Measurements from ENCODE around the gene ETS2.

The ETS2 gene

DNA sequence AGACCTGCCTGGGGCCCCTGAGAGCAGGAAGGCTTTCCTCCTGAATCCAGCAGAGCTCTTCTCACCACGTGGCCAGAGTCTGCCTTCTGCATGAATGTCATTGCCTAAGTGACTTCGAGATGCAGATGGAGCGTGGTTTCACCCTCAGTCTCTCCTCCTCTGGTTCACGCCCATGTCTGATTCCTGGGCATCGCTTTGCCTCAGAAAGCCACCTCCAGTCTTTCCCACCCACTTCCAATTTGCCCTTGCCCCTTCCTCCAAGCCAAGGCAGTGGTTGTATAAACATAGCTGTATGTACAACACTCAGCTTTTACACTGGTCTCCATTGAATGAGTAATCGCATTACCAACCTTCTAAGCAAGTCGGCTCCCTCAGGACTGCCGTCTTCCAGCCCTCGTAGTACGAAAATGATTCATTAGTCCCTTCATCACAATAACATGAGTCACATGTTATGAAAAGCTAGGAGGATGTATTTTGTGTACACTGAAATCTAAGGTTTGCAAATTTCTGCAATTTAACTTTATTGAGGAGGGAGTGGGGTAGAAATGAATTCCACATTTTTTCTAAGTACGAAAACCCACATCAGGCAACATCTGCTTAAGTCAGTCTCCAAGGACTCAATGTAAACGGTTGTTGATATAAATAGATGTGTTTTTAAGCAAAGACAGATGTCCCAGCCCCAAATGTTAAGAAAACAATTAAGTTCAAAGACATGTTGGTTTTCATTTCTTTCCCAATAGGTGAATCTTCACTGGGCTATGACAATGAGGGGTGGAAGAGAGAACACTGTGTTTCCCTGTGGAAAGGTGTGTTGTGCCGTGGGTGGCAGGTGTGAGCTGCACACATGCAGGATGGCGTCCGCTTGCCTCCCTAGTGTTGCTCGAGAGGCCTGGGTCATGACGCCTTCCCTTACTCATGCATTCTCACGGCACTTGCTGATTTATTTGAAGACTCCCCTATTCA, 32.3 kb upstream of the ETS2 start:
- H3K9me3 Mint-ChIP-seq, result peaks cover 1% of the 10 kb centered on the region
- H3K27ac Mint-ChIP-seq, result peak overlapping the region; percentile 9
- peak overlapping the region; percentile 34 for H3K4me3 Mint-ChIP-seq
- peaks cover 4% of the 10 kb centered on the region for H3K36me3 Mint-ChIP-seq
- ATAC-seq, result peak; percentile 80
- no peak for DNase-seq (ENCODE audit: low spot score in 2 of 2)
- peaks cover 53% of the 10 kb centered on the region for H3K4me1 Mint-ChIP-seq

DNA sequence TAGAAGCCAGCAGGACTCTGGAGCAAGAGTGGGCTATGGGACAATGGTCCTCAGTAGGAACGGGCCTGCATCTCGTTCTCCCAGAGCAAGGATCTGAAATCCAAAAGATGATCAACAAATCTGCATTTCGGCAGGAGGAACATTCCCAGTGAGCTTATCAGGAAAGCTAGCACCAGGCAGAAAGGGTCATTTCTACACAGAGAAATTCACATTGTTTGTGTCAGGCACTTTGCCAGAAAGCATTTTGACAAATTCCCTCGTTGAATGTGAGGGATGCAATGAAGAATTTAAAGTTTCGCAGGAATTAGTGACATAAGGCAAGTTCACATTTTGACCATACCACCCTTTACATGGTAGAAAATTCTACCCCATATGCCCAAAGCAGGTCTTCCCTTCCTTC, 31.6 kb upstream of the ETS2 start:
- peaks cover 4% of the 10 kb centered on the region for H3K36me3 Mint-ChIP-seq
- ATAC-seq (no peak), DNase-seq (ENCODE audit: low spot score in 2 of 2) (no peak)
- H3K27ac Mint-ChIP-seq, result no peak overlapping the region
- no peak overlapping the region for H3K4me3 Mint-ChIP-seq
- H3K4me1 Mint-ChIP-seq, result peaks cover 48% of the 10 kb centered on the region
- peaks cover 4% of the 10 kb centered on the region for H3K9me3 Mint-ChIP-seq

- H3K4me3 Mint-ChIP-seq, result no peak overlapping the region
- peaks cover under 1% of the 10 kb centered on the region for H3K36me3 Mint-ChIP-seq
- peaks cover 4% of the 10 kb centered on the region for H3K9me3 Mint-ChIP-seq
- no peak overlapping the region for H3K27ac Mint-ChIP-seq
- ATAC-seq (no peak), DNase-seq (ENCODE audit: low spot score in 2 of 2) (no peak)
- H3K4me1 Mint-ChIP-seq, result peaks cover 43% of the 10 kb centered on the region
Measured at GRCh38 chr21:38774586-38775285, 31.0 kb upstream of the ETS2 start.

DNA sequence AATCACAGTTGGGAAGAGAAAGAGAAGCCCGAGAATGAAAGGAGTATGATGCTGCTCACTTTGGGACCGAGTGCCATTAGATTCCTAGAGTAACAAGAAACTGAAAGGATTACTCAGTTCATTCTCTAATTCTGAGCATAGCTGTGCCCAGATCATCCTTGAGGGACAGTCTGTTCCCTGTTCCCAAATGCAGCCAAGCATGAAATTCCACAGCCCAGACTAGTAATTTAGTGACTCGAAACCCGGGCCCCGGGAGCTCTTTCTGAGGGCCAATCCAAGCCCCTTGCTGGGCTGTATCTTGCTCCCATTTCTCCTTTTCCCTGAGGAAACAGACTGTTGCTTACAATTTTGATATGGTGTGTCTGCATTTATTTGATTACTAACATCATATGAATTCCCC, 30.0 kb upstream of the ETS2 start:
- H3K4me3 Mint-ChIP-seq, result no peak overlapping the region
- H3K4me1 Mint-ChIP-seq, result peaks cover 48% of the 10 kb centered on the region
- H3K36me3 Mint-ChIP-seq, result no peaks in the 10 kb centered on the region
- no peak overlapping the region for H3K27ac Mint-ChIP-seq
- H3K9me3 Mint-ChIP-seq, result peaks cover 4% of the 10 kb centered on the region
- no peak for DNase-seq (ENCODE audit: low spot score in 2 of 2)
- no peak for ATAC-seq

DNA sequence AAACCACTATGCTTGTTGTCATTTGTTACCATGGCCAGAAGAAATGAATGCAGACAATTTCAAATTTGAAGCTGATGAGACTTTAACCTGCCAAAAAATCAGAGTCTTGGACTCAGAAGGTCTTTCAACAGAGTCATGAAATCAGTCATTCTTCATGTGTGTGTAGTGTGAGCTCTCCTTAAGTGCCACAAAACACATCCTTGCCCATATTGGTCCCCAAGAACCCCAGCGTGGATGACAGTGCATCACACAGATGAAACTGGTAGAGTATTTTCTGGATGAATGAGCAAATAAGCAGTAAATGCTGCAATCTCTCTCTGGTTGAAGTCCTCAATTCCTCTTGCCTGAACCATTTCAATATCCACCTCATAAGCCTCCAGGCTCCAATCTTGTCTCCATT, 28.7 kb upstream of the ETS2 start:
- H3K4me1 Mint-ChIP-seq, result peaks cover 53% of the 10 kb centered on the region
- peak; percentile 58 for ATAC-seq
- peak overlapping the region; percentile 24 for H3K27ac Mint-ChIP-seq
- H3K36me3 Mint-ChIP-seq, result no peaks in the 10 kb centered on the region
- peak overlapping the region; percentile 20 for H3K4me3 Mint-ChIP-seq
- no peak for DNase-seq (ENCODE audit: low spot score in 2 of 2)
- H3K9me3 Mint-ChIP-seq, result peaks cover 9% of the 10 kb centered on the region

GRCh38 chr21:38777531-38777930, 28.2 kb upstream of the ETS2 start:
- no peak for DNase-seq (ENCODE audit: low spot score in 2 of 2)

DNA sequence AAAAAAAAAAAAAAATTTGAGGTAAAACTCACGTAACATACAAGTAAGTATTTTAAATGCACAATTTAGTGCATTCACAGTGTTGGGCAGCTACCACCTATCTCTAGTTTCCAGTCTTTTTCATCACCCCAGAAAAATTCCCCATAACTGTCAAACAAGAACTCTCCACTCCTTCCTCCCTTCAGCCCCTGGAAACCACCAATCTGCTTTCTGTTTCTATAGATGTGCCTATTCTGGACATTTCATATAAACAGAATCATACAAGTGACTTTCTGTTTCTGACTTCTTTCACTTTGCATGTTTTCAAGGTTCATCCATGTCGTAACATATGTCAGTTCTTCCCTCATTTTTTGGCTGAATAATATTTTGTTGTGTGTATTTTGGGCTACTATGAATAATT, 24.9 kb upstream of the ETS2 start:
- H3K36me3 Mint-ChIP-seq, result no peaks in the 10 kb centered on the region
- H3K9me3 Mint-ChIP-seq, result peaks cover 10% of the 10 kb centered on the region
- DNase-seq (ENCODE audit: low spot score in 2 of 2) (no peak), ATAC-seq (peak; percentile 77)
- peak overlapping the region; percentile 4 for H3K4me3 Mint-ChIP-seq
- H3K27ac Mint-ChIP-seq, result no peak overlapping the region
- H3K4me1 Mint-ChIP-seq, result peaks cover 39% of the 10 kb centered on the region

More at GRCh38 chr21:38777531-38777930, 28.2 kb upstream of the ETS2 start:
- Mint-ChIP-seq H3K4me1 (peaks cover 52% of the 10 kb centered on the region), H3K27ac (peak overlapping the region; percentile 24), H3K36me3 (no peaks in the 10 kb centered on the region), H3K9me3 (peaks cover 10% of the 10 kb centered on the region), H3K4me3 (peak overlapping the region; percentile 20)
- ATAC-seq, result peak; percentile 63

DNA sequence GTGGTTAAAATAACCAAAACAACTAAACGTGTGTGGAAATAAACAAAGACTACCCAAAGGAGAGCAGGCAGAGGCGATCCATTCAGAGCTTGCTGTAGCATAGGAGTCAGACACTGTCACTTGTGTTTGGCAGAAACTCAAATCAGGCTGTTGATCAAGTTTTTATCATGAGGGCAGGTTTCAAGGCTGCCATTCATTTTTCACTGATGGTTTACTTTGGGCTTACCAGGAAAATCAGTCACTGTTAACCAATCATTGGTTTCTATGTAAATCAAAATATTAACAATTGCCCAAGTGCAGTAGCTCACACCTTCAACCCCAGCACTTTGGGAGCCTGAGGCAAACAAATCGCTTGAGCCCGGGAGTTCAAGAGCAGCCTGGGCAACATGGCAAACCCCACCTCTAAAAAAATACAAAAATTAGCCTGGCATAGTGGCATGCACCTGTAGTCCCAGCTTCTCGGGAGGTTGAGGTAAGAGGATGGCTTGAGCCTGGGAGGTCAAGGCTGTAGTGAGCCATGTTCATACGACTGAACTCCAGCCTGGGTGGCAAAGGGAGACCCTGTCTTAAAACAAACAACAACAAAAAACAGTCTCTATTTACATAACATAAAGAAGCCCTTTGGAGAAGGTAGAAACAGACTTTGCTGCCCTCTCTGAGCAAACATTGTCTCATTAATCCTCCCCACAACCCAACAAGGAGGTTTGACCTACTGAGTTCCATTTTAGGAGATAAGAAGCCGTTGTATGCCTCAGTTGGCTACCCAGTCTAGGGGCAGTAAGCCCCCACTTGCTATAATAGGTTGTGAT, 21.1 kb upstream of the ETS2 start:
- no peak overlapping the region for H3K27ac Mint-ChIP-seq
- H3K36me3 Mint-ChIP-seq, result no peaks in the 10 kb centered on the region
- peaks cover 6% of the 10 kb centered on the region for H3K9me3 Mint-ChIP-seq
- ATAC-seq (no peak), DNase-seq (ENCODE audit: low spot score in 2 of 2) (no peak)
- H3K4me3 Mint-ChIP-seq, result no peak overlapping the region
- peaks cover 11% of the 10 kb centered on the region for H3K4me1 Mint-ChIP-seq

DNA sequence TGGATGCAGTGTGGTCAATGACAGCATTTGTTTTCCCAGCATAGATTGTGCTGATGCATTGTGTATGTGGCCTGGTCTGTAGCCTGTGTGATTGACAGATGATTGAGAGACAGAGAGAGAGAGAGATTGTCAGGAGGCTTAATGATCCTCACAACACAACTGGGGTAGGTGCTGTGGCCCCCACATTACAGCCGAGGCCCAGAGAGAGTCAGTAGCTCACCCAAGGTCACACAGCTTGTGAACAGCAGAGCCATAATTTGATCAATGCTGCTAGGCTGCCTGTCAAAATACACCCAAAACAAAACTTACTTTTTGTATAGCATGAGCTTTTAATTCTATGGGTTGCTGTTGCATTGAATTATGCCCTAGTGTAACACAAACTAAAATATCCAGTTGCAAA, 20.2 kb upstream of the ETS2 start:
- Mint-ChIP-seq H3K9me3 (peaks cover 6% of the 10 kb centered on the region), H3K27ac (no peak overlapping the region), H3K4me3 (no peak overlapping the region), H3K4me1 (peaks cover 7% of the 10 kb centered on the region), H3K36me3 (no peaks in the 10 kb centered on the region)
- DNase-seq (ENCODE audit: low spot score in 2 of 2) (no peak), ATAC-seq (no peak)

GRCh38 chr21:38787016-38787415, 18.7 kb upstream of the ETS2 start:
- DNase-seq (ENCODE audit: low spot score in 2 of 2), result no peak
- H3K9me3 Mint-ChIP-seq, result peaks cover 1% of the 10 kb centered on the region
- H3K36me3 Mint-ChIP-seq, result no peaks in the 10 kb centered on the region

GRCh38 chr21:38787461-38788274, 18.1 kb upstream of the ETS2 start:
- H3K9me3 Mint-ChIP-seq, result no peaks in the 10 kb centered on the region
- ATAC-seq, result peak; percentile 63
- no peaks in the 10 kb centered on the region for H3K36me3 Mint-ChIP-seq
- no peak overlapping the region for H3K4me3 Mint-ChIP-seq
- no peaks in the 10 kb centered on the region for H3K4me1 Mint-ChIP-seq
- DNase-seq (ENCODE audit: low spot score in 2 of 2), result no peak
- no peak overlapping the region for H3K27ac Mint-ChIP-seq

More at GRCh38 chr21:38787016-38787415, 18.7 kb upstream of the ETS2 start:
- Mint-ChIP-seq H3K4me1 (no peaks in the 10 kb centered on the region), H3K4me3 (no peak overlapping the region), H3K27ac (no peak overlapping the region)
- ATAC-seq, result no peak

DNA sequence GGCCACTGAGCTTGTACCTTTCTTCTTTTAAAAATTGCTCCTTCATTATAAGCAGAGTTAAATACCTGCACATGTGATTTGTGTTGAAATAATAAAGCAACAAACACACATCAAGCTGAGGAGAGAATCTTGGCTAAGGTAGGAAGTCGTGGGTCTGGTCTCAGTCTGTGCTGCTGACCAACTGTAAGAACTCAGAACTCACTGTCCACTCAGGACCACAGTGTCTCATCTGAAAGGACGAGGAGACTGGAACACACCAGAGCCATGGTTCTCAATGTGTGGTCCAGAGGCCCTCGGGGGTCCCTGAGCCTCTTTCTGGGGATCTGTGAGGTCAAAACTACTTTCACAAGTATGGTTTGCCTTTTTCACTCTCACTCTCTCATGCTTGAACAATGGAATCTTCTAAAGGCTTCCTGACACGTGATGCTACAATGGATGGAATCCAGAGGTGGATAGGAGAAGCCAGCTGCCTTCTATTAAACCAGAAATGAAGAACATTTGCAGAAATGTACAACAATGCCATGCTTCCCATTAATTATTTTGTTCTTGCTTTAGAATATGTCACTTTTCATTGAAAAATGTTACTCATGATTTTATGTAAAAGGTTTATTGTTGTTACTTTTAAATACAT, 17.3 kb upstream of the ETS2 start:
- no peak overlapping the region for H3K27ac Mint-ChIP-seq
- no peak for DNase-seq (ENCODE audit: low spot score in 2 of 2)
- H3K9me3 Mint-ChIP-seq, result no peaks in the 10 kb centered on the region
- H3K4me3 Mint-ChIP-seq, result no peak overlapping the region
- H3K4me1 Mint-ChIP-seq, result no peaks in the 10 kb centered on the region
- ATAC-seq, result no peak
- no peaks in the 10 kb centered on the region for H3K36me3 Mint-ChIP-seq

GRCh38 chr21:38789275-38789674, 16.5 kb upstream of the ETS2 start:
- Mint-ChIP-seq H3K9me3 (no peaks in the 10 kb centered on the region), H3K4me3 (no peak overlapping the region), H3K4me1 (no peaks in the 10 kb centered on the region), H3K36me3 (no peaks in the 10 kb centered on the region), H3K27ac (no peak overlapping the region)
- no peak for ATAC-seq
- DNase-seq (ENCODE audit: low spot score in 2 of 2), result no peak

DNA sequence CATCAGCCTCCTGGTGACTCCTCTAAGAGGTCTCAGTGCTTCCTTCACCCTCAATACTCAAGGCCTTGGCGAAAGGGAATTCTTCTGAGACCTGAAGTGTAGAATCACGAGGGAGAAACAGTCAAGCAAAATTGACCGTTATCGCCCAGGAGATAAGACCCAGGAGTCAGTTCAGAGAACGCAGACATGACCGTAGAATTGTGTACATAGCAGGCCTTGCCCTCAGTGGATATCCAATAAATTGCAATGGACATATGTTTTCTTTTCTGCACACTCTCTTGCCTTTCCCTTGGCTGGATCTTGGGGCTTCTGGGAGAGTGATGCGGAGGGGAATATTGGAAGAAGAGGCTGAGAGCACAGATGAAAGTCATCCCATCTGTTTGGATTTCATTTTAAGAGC, 15.7 kb upstream of the ETS2 start:
- Mint-ChIP-seq H3K9me3 (no peaks in the 10 kb centered on the region), H3K4me3 (no peak overlapping the region), H3K36me3 (no peaks in the 10 kb centered on the region), H3K4me1 (no peaks in the 10 kb centered on the region), H3K27ac (no peak overlapping the region)
- ATAC-seq, result no peak
- no peak for DNase-seq (ENCODE audit: low spot score in 2 of 2)

All from stimulated activated effector memory CD8-positive, alpha-beta T cell treated with anti-CD3 and anti-CD28 coated beads, Interleukin-12 subunit alpha, Interleukin-12 subunit beta, amount 100 ng/mL, for 72 hours (primary cell).